22Rv1 (cell line): ENCODE measurements around the gene TEX22.

Experiments used
- ZFX ChIP-seq: fragments of 450-650 bp; IDR thresholded peaks from 2 replicates; pipeline ENCODE4 v1.6.1; 2017; ENCODE audit warnings: antibody characterized with exemption, borderline replicate concordance
- TF ChIP-seq, protein P1 (sequence below): fragments of 450-650 bp; IDR thresholded peaks from 2 replicates; pipeline ENCODE4 v1.5.1; 2017; ENCODE audit warnings: mild to moderate bottlenecking

DNA sequence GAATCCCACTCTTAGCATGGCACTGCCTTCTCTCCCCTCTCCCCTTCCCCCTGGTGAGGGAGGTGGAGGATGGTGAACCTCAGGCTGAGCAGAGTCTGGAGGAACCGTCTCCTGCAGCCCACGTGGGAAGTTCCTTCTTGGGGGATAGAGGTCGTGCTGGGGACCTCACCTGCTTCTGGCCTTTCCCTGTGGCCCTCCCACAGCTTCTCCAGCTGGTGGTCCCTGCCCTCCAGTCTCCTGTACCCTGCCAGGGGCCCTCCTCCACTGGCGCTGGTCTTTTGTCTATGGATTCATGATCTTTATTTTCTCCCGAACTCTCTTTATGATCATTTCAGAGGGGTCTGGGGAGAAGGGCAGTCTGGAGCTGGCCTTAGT, 12.3 kb downstream of the TEX22 start:
- TF ChIP-seq, protein P1, sequence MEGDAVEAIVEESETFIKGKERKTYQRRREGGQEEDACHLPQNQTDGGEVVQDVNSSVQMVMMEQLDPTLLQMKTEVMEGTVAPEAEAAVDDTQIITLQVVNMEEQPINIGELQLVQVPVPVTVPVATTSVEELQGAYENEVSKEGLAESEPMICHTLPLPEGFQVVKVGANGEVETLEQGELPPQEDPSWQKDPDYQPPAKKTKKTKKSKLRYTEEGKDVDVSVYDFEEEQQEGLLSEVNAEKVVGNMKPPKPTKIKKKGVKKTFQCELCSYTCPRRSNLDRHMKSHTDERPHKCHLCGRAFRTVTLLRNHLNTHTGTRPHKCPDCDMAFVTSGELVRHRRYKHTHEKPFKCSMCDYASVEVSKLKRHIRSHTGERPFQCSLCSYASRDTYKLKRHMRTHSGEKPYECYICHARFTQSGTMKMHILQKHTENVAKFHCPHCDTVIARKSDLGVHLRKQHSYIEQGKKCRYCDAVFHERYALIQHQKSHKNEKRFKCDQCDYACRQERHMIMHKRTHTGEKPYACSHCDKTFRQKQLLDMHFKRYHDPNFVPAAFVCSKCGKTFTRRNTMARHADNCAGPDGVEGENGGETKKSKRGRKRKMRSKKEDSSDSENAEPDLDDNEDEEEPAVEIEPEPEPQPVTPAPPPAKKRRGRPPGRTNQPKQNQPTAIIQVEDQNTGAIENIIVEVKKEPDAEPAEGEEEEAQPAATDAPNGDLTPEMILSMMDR, result no peak; the same call in 1 of the 2 replicates
- no peak for TF ChIP-seq ZFX
